HG02973 (cell line): ENCODE results near the gene DIS3L2.

Experiments
- ATAC-seq: cut with Tn5 transposase; IDR thresholded peaks from one replicate; pipeline ENCODE4 v1.9.1; 2021; ENCODE audit warnings: moderate library complexity; ENCODE audit not compliant: unreplicated experiment

Gene DIS3L2

DNA sequence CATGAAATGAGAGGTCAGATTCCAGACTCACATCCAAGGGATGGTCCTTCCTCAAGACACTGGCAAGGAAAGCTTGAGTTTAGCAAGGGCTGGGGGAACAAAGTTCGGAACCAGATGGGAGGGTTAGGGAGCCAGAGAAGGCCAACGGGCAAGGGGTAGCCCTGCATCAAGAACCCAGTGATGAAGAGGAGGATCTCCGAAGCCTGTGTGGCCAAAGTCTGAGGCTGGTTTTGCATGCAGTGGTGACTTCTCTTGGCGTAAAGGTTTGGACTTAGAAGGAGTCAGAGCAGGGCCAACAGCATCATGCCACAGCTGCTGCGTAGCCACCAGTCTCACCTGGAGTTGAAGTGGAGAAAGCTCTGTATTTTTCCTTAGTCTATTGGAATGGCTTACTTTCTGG lies 293.5 kb downstream of the DIS3L2 start:
- ATAC-seq = no peak

DNA sequence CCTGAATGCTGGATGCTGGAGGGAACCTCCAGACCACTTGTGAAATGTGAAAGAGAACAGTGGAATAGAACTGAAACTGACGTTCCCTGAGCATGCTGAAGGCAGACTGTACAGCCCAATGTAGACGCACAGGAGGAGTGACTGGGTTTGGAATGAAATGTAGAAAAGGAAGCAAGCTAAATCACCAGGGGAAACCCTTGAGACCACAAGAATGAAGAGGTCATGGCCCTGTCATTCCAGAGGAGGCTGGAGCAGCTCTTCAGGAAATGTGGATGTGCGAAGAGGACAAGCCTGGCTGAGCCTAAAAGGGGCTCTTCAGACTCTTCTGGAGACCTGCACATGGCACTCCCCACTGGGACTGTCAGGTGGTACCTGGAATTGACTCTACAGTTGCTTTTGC lies 298.6 kb downstream of the DIS3L2 start:
- ATAC-seq = no peak

DNA sequence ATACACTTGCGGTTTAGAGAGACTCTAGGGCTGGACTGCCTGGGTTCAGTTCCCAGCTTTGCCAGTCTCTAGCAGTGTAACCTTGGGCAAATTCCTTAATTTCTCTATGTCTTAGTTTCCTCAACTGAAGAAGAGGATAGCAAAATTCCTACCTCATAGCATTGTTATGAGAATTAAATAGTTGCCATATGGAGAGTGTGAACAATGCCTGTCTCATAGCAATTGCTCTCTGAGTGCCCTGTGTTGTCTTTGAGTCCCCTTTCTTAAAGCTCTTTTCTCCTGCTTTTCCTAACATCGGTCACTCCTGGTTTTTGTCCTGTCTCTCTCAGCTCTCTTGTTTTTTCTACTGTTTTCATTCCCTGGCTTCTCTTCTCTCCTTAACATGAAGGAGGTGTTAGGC lies 300.3 kb downstream of the DIS3L2 start:
- no peak for ATAC-seq

DNA sequence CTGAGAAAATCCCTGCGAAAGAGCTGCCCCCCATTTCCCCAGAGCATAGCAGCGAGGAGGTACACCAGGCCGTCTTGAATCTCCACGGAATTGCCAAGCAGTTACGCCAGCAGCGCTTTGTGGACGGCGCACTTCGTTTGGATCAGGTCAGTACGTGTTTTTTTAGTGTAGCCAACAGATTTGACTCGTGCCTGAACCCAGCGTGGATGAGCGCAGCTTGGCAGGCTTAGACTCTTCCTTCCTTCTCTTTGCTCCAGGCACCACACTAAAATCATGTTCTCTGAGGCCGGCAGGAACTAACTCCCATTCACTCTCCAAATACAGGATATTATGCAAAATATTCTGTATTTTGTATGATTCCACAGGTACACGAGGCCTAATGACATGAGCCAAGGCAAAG lies 301.8 kb downstream of the DIS3L2 start:
- ATAC-seq = no peak

DNA sequence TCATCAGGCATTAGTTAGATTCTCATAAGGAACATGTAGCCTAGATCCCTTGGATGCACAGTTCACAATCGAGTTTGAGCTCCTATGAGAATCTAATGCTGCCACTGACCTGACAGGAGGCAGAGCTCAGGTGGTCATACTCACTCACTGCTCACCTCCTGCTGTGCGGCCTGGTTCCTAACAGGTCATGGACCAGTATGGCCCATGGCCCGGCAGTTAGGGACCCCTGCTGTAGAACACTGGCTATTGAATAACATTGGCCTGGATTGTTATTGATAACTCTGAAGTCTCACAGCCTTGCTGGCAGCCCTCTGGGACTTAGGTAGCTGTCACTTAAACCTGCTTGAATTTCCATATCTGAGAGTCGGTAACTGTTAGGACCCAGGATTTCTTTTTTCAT lies 302.6 kb downstream of the DIS3L2 start:
- no peak for ATAC-seq

DNA sequence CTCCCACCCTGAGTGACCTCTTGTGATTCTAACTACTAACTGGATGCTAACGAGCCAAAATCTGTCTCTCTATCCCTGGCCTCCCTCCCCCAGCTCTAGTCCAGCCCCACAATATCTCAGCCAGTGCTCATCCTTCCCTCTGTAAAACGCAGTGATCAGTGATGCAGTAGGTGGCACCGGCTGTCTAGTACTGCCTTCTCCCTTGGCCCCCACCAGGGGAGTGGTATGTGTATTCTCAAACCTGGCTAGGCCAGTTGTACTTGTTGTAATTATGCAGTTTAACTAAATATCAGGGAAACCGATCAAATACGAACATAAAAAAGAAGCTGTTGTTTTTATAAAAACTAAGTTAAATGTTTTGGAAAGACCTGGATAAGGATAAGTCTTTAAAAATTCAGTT lies 303.8 kb downstream of the DIS3L2 start:
- no peak for ATAC-seq

DNA sequence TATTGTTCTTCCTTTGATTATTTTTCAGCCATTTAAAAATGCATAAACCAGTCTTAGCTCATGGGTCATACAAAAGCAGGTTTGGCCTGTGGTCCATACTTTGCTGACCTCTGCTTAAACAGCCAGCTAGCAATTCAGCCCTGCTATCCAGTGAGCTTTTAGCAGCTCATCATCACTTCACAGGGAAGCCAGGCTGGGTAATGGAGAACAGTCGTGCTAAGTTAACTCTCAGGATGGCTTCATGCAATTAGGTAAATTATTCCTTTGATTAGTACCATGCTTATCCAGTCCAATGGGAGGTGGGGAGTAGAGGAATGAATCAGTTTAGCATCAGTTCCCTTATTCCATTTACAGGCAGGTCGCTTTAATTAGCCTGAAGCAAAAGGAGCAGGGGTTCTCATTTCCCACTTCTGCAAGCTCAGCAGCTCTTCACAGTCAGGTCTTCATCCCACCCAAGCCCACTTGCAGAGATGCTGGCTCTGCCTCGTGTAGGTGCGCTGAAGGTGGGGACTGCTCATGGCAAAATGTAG lies 307.2 kb downstream of the DIS3L2 start:
- ATAC-seq = no peak

DNA sequence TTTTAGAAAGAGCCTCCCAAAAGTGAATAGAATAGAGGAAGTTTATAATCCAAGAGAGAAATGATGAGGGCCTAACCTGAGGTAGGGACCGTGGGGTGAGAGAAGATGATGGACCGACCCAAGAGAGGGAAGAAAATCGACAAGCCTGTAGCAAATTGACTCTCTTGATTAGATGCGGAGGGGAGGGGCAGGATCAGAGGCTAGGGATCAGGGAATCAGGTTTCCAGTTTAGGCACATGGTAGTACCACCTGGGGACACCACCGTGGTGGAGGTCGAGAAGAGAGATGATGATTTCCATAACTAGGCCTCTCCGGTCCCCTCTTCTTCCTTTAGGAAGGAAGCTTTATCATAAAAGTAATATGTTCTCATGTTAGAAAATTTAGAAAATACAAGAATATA lies 308.4 kb downstream of the DIS3L2 start:
- no peak for ATAC-seq

DNA sequence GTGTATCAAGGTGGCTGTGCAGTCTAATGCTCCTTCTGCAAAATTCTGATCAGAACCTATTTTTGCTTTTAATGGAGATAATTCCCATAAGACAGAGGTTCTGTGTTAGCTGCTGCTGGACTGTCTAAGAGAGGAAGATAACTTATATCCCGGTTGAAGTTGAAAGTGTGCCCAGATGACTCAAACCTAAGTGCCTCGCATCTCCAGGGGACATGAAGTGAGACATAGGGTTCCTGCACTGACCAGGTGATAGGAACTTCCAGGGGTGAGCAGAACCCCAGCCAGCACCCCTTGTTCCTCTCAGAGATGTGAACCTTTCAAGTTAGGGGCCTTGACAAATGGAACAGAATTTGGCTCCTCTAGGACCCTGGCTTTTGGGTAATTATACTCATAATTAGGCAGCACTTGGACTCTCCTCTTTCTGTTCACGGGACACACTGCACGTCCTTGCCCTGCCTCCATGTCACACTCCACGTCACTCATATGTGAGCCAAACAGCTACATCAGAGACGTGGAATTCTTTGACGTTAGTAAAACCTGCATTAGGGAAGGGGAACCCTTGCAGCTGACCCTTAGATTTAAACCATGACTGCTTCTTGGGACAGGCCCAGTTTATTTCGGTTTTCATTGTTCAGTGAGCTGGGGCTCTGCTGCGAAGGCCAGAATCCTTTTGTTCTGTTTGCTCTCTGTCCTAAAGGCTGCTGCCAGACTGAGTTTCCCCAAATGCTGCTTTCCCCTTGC lies 312.6 kb downstream of the DIS3L2 start:
- ATAC-seq = no peak

DNA sequence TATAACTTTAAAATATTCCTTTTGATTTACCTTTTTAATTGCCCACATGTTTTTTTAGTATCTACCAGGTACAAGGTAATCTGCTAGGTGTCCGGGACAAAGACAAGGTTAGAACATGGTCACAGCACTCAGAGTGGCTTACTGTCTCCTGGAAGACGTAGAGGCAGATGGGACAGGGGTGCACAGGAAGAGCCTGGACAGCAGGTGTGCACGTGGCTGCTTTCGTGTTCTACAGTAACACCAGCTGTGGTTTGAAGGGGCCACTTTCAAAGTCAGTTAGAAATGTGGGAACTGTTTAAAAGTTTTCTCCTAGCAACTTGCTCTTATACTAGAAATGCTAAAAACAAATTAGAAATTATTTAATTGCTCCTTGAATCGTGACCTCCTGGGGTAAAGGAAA lies 314.2 kb downstream of the DIS3L2 start:
- ATAC-seq = no peak

DNA sequence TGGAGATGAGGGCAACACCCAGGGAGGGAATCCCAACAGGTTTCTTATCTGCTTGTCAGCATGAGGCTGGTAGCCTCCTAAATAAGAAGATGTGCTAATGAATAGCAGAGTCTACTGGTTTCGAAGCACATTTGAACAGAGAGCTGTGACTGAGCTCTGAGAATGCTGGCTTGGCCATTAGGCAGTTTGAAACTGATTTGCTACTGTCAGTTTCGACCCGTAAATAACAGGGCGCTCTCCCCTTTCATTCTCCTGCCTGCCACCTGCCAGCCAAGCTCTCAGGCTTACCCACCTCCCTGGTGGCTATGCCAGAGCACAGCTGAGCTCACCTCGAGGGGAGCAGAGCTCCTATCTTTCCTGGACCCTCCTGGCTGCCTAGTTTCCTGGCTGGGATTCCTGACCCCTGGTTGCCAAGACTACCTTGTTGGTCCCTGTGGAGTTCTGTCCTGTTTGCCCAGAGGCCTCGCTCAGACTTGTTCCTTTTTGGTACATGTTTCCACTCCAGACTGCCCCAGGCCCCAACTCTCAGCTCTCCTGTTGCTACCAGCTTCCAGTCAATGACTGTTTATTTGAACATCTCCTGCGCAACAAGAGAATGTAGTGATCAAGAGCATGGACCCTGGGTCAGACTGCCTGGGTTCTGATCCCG lies 314.7 kb downstream of the DIS3L2 start:
- no peak for ATAC-seq

DNA sequence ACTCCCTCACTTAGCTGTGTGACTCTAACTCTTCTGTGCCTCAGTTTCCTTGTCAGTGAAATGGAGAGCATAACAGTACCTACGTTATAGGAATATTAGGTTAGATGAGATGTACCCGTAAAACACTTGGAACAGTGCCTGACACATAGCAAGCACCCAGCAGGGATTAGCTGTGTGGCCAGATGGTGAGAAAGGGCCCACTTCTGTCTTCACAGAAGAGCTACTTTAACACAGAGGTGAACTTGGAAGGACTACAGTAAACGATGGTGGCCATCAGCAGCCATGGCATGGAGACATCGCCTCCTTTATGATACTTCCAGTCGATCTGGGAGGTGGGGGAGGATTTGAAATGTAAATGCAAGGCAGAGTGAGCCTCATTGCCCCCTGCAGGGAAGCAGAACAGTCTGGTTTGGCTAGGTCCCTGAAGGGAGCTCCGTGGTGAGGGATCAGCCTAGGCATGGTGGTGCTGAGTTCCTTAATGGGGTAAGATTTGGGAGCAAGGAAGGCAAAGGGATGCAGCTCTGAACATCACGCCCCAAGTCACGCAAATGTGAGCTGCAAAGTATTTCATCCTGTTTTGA lies 315.3 kb downstream of the DIS3L2 start:
- no peak for ATAC-seq

DNA sequence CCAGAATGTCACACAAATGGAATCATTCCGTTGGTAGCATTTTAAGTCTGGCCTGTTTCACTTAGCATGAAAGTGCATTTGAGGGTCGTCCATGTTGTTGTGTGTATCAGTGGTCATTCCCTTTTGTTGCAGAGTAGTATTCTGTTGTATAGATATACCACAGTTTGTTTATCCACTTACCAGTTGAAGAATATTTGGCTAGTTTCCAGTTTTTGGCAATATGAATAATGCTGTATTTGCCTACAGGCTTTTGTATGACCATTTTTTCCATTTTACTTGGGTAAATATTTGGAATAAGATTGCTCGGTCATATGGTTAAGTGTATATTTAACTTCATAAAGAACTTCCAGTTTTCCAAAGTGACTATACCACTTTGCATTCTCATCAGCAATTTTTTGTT lies 317.0 kb downstream of the DIS3L2 start:
- ATAC-seq = no peak

DNA sequence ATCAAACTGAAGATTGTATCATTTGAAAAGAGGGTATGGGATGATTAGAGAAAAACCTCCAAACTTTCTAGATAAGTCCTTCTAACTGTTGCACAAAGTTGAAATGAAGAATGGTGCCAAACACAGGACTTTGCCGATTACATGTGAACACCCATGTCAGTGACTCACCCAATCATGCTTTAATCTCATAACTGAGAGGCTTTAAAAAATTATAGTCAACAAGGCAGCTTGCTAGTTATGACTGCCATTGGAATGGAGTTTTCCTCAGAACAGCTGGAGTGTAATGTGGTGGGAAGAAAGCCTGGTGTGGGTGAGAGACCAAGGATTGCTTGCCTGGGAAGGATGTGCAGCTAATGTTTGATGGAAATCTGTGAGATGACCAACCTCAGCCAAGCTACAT lies 318.8 kb downstream of the DIS3L2 start:
- ATAC-seq = no peak

DNA sequence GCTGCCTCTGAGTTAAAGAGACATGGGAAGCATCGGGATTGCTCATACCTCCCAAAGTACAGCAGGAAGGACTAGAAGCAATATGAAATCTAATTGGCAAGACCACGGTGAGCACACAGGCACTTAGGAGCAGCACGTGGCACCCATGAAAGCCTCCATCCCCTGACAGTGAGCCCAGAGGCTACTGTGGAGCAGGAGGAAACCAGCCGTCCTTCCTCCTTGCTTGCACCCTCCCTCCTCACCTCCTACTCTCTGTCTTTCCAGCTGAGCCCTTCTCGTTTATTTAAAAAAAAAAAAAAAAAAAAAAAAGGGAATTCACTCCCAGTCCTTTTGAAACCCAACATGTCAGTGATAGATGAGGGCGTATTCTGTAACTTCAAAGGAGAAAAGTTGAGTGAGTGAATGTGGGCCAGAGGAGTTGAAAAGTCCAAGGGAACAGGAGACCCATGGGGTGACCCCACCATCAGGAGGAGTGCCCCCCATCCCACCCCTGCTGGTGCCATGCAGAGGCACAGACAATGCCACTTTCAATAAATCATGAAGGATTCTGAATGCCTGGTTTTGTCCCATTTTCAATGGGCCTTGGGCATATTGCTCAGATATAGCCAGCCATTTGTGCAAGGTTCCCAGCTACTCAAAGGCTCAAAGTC lies 320.5 kb downstream of the DIS3L2 start:
- no peak for ATAC-seq

DNA sequence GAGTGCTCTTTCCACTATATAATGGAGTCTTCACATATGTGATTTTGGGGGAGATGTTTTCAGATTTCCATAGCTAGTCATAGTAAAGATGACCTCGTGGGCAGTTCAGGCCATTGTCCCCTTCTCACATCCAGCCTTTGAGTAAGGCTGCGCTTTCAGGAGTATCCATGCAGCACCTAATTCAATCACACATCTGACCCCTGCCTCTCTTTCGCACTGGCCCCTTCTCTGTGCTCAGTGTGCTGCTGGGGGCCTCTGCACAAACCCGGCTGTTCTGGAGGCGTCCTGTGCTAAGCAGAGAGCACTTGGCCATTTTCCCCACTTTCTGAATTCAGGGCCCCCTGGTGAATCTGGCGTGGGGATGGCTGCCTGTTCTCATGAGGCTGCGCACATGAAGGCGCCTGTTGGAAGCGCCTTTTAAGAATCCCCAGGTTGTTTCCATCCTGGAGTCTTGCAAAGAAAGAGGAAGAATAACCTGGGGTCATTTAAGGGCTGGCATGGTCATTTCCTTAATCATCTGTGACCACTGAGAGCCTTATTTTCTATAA lies 321.1 kb downstream of the DIS3L2 start:
- no peak for ATAC-seq

DNA sequence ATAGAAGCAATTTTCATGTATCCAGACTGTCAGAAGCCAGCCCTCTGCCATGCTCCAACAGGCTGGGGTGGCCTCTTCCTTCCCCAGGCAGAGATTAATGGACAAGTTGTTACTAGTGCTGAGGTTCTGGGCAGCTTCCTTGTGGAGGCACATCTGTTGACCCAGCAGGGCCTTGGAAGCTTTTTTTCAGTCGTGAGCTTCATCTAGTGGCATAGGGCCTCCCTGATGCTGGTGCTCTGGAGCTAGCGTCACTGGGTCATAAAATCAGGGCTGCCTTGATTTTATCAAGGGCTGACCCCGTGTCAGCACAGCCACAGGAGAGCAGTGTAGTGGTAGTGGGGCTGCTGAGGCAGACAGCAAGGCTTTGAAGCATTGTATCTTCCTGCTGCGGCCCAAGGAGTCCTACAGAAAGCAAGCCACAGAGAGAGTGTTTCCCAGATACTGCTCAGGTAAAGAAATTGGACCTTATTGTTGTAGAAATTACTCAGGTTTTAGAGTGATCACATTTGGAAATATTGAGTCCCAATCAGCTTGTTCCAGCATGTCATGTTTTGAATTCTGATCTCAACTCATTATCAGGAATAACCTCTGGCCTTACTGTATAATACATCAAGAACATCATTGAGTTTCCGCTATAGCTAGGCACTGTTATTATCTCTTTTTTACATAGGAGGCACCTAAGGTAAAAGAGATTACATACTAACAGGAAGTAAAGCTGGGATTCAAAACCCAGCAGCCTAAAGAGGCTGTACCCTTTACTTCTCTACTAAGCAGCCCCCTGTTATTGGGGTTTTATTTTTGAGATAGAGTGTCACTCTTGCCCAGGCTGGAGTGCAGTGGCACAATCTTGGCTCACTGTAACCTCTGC lies 324.7 kb downstream of the DIS3L2 start:
- no peak for ATAC-seq

DNA sequence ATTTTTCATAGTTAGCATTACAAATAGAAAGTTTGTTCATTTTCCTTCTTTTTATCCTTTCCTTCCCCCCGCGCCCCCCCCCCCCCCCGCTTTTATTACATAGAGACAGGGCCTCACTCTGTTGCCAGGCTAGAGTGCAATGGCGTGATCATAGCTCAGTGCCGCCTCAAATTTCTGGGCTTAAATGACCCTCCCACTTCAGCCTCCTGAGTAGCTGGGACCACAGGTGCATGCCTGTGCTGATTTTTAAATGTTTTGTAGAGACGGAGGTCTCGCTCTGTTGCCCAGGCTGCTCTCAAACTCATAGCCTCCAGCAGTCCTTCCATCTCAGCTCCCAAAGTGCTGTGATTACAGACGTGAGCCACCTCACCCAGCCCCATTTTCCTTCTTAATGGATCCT lies 325.8 kb downstream of the DIS3L2 start:
- no peak for ATAC-seq

DNA sequence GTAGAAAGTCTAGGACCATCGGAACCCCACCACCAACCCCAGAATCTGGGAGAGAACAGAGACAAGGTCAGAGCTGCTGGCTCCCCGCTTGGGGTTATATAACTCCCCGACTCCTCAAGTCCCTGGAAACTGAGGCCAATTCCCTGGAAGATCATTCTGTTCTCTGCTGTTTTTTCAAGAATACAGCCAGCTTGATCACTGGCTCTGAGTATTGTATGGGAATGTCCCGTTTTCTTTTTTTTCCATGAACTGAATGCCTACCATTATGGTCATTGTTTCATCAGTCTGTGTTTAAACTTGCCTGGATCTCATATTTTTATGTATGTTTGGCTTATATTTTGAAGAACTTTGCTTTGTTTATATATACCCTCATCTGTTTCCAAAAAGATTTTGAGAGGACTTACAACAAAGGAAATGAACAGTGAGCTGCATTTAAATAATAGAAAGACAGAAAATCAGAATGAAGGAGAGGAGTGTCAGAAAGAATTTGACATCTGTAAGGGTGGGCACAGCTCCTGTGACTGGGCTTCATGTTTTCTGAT lies 327.0 kb downstream of the DIS3L2 start:
- ATAC-seq = no peak

DNA sequence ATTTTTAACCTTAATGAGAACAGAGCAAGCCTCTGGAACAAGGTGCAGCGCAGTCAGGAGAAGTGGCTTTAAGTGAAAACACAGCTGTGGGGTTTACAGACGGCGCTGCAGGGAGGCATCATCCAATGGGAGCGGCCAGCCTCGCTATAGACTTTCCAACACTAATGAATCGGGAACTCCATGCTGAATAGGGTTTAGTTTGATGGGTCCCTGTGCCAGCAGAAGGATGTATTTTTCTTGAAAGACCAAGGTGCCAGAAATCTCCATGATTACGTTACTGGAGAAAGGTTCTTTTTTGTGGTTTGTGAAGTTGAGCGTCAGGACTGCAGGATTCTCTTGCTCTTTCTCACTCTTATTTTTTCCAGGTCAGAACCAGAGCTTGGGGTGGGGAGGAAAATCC lies 329.2 kb downstream of the DIS3L2 start:
- ATAC-seq = no peak
